NT2/D1 (cell line): Measurements from ENCODE around the gene FCF1.
A peak's percentile ranks its signal among the peaks of the same experiment; 100 is the strongest.

ENCODE experiments used
- DNase-seq: peaks from one replicate; pipeline ENCODE4 v3.0.0-alpha.2; 2011; ENCODE audit warnings: low read depth, low spot score
- H3K27me3 ChIP-seq: 2 replicates; pipeline ENCODE4 v1.6.0; 2011; ENCODE audit warnings: mild to moderate bottlenecking; ENCODE audit not compliant: insufficient read length, insufficient read depth
- H3K36me3 ChIP-seq: 2 replicates; pipeline ENCODE4 v1.6.1; 2011; ENCODE audit warnings: mild to moderate bottlenecking, low read length, mixed read lengths; ENCODE audit not compliant: insufficient read depth, insufficient read length
- H3K4me1 ChIP-seq: 2 replicates; pipeline ENCODE4 v1.5.1; 2011; ENCODE audit not compliant: insufficient read depth, insufficient read length
- H3K4me3 ChIP-seq: 2 replicates; pipeline ENCODE4 v1.5.1; 2011; ENCODE audit warnings: low read depth; ENCODE audit not compliant: insufficient read length
- H3K9ac ChIP-seq: 2 replicates; pipeline ENCODE4 v1.6.0; 2011; ENCODE audit warnings: low read depth; ENCODE audit not compliant: insufficient read length
- H3K9me3 ChIP-seq: 2 replicates; pipeline ENCODE4 v1.5.1; 2011; ENCODE audit warnings: mild to moderate bottlenecking, low read length; ENCODE audit not compliant: insufficient read depth
- SUZ12 ChIP-seq: IDR thresholded peaks from 2 replicates; pipeline ENCODE4 v1.6.1; 2011; ENCODE audit not compliant: insufficient read length, insufficient read depth; ENCODE audit errors: extremely low read depth
- YY1 ChIP-seq: IDR thresholded peaks from 2 replicates; pipeline ENCODE4 v1.6.1; 2011; ENCODE audit not compliant: insufficient read length, insufficient read depth
- ZNF274 ChIP-seq: IDR thresholded peaks from 2 replicates; pipeline ENCODE4 v1.6.1; 2011; ENCODE audit warnings: mild to moderate bottlenecking, low read depth, low read length

The FCF1 gene

GRCh38 chr14:74712499-74713394 is at the start of gene FCF1, which contains the start of gene AREL1:
FCF1 (plus strand) TSS chr14:74713144; CDS start chr14:74713198, 54 bp downstream.
AREL1 (minus strand) TSS chr14:74713080; CDS start chr14:74685615, 27,465 bp downstream.
- no peaks in the 10 kb centered on the region for H3K27me3 ChIP-seq
- no peaks in the 10 kb centered on the region for H3K4me1 ChIP-seq
- no peaks in the 10 kb centered on the region for H3K9me3 ChIP-seq
- peaks cover 26% of the 10 kb centered on the region for H3K36me3 ChIP-seq
- TF ChIP-seq YY1 (no peak), SUZ12 (no peak), ZNF274 (no peak)
- H3K9ac ChIP-seq: peak within 1 kb of the TSS; percentile 86
- H3K4me3 ChIP-seq: peak within 1 kb of the TSS; percentile 79
- DNase-seq: peak; percentile 63

- no peak for DNase-seq
These were observed 49.1 kb upstream of the FCF1 start for GRCh38 chr14:74663884-74664283.

GRCh38 chr14:74664717-74665116 is 48.2 kb upstream of the FCF1 start:
- no peak for DNase-seq
- peaks cover 83% of the 10 kb centered on the region for H3K36me3 ChIP-seq
- H3K4me1 ChIP-seq: no peaks in the 10 kb centered on the region
- TF ChIP-seq ZNF274 (no peak), SUZ12 (no peak), YY1 (no peak)
- H3K27me3 ChIP-seq: no peaks in the 10 kb centered on the region
- H3K9me3 ChIP-seq: no peaks in the 10 kb centered on the region
- H3K9ac ChIP-seq: no peak overlapping the region
- H3K4me3 ChIP-seq: no peak overlapping the region

More at GRCh38 chr14:74663884-74664283, 49.1 kb upstream of the FCF1 start:
- H3K27me3 ChIP-seq: no peaks in the 10 kb centered on the region
- H3K9me3 ChIP-seq: no peaks in the 10 kb centered on the region
- no peak overlapping the region for H3K9ac ChIP-seq
- TF ChIP-seq SUZ12: no peak
- no peak for TF ChIP-seq YY1
- TF ChIP-seq ZNF274: no peak
- peaks cover 78% of the 10 kb centered on the region for H3K36me3 ChIP-seq
- no peaks in the 10 kb centered on the region for H3K4me1 ChIP-seq
- no peak overlapping the region for H3K4me3 ChIP-seq

GRCh38 chr14:74667758-74668157 is 45.2 kb upstream of the FCF1 start:
- no peaks in the 10 kb centered on the region for H3K9me3 ChIP-seq
- H3K36me3 ChIP-seq: peaks cover 78% of the 10 kb centered on the region
- TF ChIP-seq YY1 (no peak), ZNF274 (no peak)
- no peak overlapping the region for H3K9ac ChIP-seq
- H3K4me3 ChIP-seq: no peak overlapping the region
- H3K4me1 ChIP-seq: no peaks in the 10 kb centered on the region
- no peak for DNase-seq
- no peaks in the 10 kb centered on the region for H3K27me3 ChIP-seq

- Histone ChIP-seq H3K9ac (no peak overlapping the region), H3K27me3 (no peaks in the 10 kb centered on the region), H3K36me3 (peaks cover 79% of the 10 kb centered on the region), H3K4me3 (no peak overlapping the region), H3K4me1 (no peaks in the 10 kb centered on the region), H3K9me3 (no peaks in the 10 kb centered on the region)
- TF ChIP-seq SUZ12 (no peak), YY1 (no peak), ZNF274 (no peak)
- DNase-seq: no peak
These were observed 43.7 kb upstream of the FCF1 start for GRCh38 chr14:74669256-74669655.

- H3K9me3 ChIP-seq: no peaks in the 10 kb centered on the region
- H3K4me3 ChIP-seq: no peak overlapping the region
- no peak for DNase-seq
- H3K27me3 ChIP-seq: no peaks in the 10 kb centered on the region
- H3K4me1 ChIP-seq: no peaks in the 10 kb centered on the region
- TF ChIP-seq SUZ12 (no peak), YY1 (no peak)
- peaks cover 80% of the 10 kb centered on the region for H3K36me3 ChIP-seq
- no peak overlapping the region for H3K9ac ChIP-seq
These were observed 43.1 kb upstream of the FCF1 start for GRCh38 chr14:74669846-74670245.

- Histone ChIP-seq H3K36me3 (peaks cover 83% of the 10 kb centered on the region), H3K9ac (no peak overlapping the region)
These were observed 42.1 kb upstream of the FCF1 start for GRCh38 chr14:74670726-74671411.

More at GRCh38 chr14:74670726-74671411, 42.1 kb upstream of the FCF1 start:
- DNase-seq: no peak
- TF ChIP-seq YY1 (no peak), SUZ12 (no peak), ZNF274 (no peak)
- H3K9me3 ChIP-seq: no peaks in the 10 kb centered on the region
- H3K4me3 ChIP-seq: no peak overlapping the region
- no peaks in the 10 kb centered on the region for H3K27me3 ChIP-seq
- H3K4me1 ChIP-seq: no peaks in the 10 kb centered on the region
